GM21576 (cell line): ENCODE measurements around the gene BUD13.

Experiments used
- ATAC-seq: cut with Tn5 transposase; IDR thresholded peaks from one replicate; pipeline ENCODE4 v1.9.1; 2021; ENCODE audit warnings: mild to moderate bottlenecking, moderate library complexity; ENCODE audit not compliant: unreplicated experiment

The BUD13 gene

GRCh38 chr11:116720895-116721294 is 51.9 kb downstream of the BUD13 start:
- ATAC-seq: no peak

DNA sequence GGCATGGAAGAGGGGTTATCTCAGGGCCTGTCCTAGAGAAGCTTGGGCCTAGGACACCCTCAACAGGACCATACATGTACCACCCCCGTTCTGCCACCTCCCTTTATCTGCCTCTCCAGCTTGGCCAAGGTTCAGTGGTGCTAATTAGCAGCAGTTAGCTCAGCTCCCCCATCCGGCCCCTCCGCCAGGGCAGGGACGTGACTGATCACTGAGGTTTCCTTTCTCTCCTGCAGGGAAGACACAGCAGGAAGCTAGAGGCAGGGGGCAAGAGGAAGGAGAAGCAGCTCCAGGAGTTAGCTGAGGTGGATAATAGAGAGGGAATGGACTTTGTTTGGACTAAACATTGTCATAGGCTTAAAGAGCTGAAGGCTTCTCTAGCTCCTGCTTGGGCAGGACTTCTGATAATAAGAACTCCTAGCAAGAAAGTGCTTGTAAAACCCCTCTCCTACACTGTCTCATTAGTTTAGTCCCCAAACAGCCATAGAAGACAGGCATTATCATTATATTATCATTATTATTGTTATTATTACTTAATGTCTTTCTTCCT is 53.8 kb downstream of the BUD13 start:
- ATAC-seq: no peak

- no peak for ATAC-seq
Measured at GRCh38 chr11:116716621-116717020, 56.2 kb downstream of the BUD13 start.

- no peak for ATAC-seq
Measured at GRCh38 chr11:116715383-116715782, 57.4 kb downstream of the BUD13 start.

DNA sequence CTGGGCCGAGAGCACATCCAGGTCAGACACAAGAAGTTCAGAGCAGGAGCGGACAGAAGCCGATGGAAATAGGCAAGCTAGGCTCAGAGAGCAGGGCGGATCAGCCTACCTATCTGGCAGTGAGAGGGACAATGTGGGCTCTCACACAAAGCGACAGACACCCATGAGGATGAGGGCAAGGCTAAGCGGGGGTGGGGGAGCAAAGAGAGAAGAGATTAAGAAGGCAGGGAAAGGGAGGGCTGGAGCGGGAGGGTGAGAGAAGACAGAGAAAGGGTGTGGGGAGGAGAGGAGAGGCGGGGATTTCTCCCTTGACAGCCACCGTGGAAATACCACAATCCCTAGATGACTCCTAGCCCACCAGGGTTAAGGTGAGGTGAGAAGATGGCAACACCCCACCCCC is 57.9 kb downstream of the BUD13 start:
- no peak for ATAC-seq

GRCh38 chr11:116712428-116712827 is 60.4 kb downstream of the BUD13 start:
- ATAC-seq: no peak

GRCh38 chr11:116710762-116711161 is 62.0 kb downstream of the BUD13 start:
- no peak for ATAC-seq

GRCh38 chr11:116710001-116710674 is 62.6 kb downstream of the BUD13 start:
- no peak for ATAC-seq

GRCh38 chr11:116707746-116708145 is 65.0 kb downstream of the BUD13 start:
- ATAC-seq: no peak

GRCh38 chr11:116707161-116707629 is 65.6 kb downstream of the BUD13 start:
- ATAC-seq: no peak

- ATAC-seq: no peak
Measured at GRCh38 chr11:116703421-116703820, 69.4 kb downstream of the BUD13 start.

GRCh38 chr11:116702772-116703385 is 69.9 kb downstream of the BUD13 start:
- ATAC-seq: no peak

DNA sequence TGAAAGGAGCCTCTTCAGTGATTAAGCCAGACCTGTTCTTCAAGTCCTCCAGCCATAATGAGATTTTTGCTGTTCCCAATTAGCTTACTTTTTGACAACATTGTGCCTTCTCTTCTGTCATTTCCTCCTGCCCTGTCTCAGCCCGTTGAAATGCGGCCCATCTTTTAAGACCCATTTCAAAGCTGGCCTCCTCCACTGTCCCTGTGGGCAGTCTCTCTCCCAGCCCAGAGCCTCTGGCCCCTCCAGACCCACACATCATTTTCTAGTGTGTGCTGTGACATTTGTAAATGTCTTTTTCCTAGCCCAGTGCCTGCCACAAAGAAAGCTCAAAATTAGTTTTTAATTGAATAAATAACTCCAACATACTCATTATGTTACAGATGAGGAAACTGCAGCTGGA is 70.9 kb downstream of the BUD13 start:
- no peak for ATAC-seq

DNA sequence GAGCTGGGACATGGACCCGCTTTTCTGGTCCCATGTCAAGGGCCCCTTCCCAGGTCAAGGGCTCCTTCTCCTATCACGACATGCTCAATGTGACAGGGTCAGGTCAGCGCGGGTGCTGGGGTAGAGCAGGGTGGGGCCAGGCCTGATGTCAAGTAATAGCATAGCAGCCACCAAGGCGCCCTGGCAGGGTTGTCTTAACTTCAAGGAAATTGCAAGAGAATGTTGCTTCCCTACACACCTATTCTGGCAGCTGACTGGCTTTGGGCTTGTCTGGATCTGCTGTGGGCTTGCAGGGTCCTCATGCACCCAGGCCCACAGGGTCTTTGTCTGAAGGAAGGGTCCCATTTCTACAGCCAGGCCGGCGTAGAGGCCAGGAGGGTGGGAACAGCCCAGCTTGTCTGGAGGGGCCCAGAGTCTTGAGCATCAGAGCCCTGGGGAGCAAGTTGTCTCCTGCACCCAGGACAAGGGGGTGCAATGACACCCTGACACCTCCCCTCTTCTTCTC is 71.4 kb downstream of the BUD13 start:
- no peak for ATAC-seq

GRCh38 chr11:116700586-116701220 is 72.1 kb downstream of the BUD13 start:
- ATAC-seq: no peak
